ENCODE results near the gene PCDHB13. TPM values are rescaled to one million over a fixed set of nuclear protein-coding genes. Genes with fewer than 3 reads are reported as not detected.
A peak's percentile ranks its signal among the peaks of the same experiment; 100 is the strongest.
"Not testable (repeated sequence)": the region's sequence is repeated elsewhere in the genome, so short reads cannot be mapped to it uniquely, and the experiment has no call there.

PCDHB13 gene
- total RNA-seq (1 to 10 TPM; 3.9 to 5.9 (median 4.5) TPM), polyA plus RNA-seq (1 to 10 TPM; 1.3 to 3.1 TPM)
- long read RNA-seq, donor 1, full-length matches to known transcripts = 2 of 2 reads
- long read RNA-seq, donor 1, partial matches to known transcripts = 0 of 2 reads
- long read RNA-seq, donor 1, other reads (novel, unspliced or antisense) = 0 of 2 reads
- long read RNA-seq, donor 2, full-length matches to known transcripts = 2 of 2 reads
- long read RNA-seq, donor 2, partial matches to known transcripts = 0 of 2 reads
- long read RNA-seq, donor 2, other reads (novel, unspliced or antisense) = 0 of 2 reads
- long read RNA-seq, donor 3, full-length matches to known transcripts = 2 of 2 reads
- long read RNA-seq, donor 3, partial matches to known transcripts = 0 of 2 reads
- long read RNA-seq, donor 3, other reads (novel, unspliced or antisense) = 0 of 2 reads

- intact Hi-C loops (cut with DNase I) = not testable (repeated sequence)
- peak in 2 of 5 donors; percentile 41 to 54 for DNase-seq
These were observed at the start of gene PCDHB13 for GRCh38 chr5:141213656-141214339. Gene PCDHB13 (plus strand): TSS chr5:141213919. CDS start chr5:141214124, 205 bp downstream.

GRCh38 chr5:141172381-141173204 lies 41.1 kb upstream of the PCDHB13 start, which contains the start of gene PCDHB7:
Gene PCDHB7 (plus strand): TSS chr5:141172644. CDS start chr5:141172836, 192 bp downstream.
- Histone ChIP-seq H3K4me1 (ENCODE audit: insufficient read depth) (no peaks in the 10 kb centered on the region), H3K36me3 (no peaks in the 10 kb centered on the region), H3K27me3 (no peaks in the 10 kb centered on the region), H3K4me3 (no peak within 1 kb of the TSS), H3K9me3 (peaks cover 0 to 13% of the 10 kb centered on the region in 2 donors), H3K27ac (no peak within 1 kb of the TSS)
- no peak for TF ChIP-seq EP300 (IDR thresholded peaks at IDR 0.05)
- peak in 1 of 3 donors; percentile 21 for TF ChIP-seq CTCF (IDR thresholded peaks at IDR 0.05)
- peak in 4 of 5 donors; percentile 28 to 55 (median 46) for DNase-seq
- 21 to 31% (median 27%) methylated on average over 20 of the region's 20 CpGs for WGBS, 3 donors
- intact Hi-C loops (cut with DNase I) = loop anchor here in 1 of 4 donors (10.0 kb wide), 1 partner anchor 392 kb away; no protein-coding TSS in a partner anchor

More at GRCh38 chr5:141213656-141214339, at the start of gene PCDHB13:
- not testable (repeated sequence) for H3K27me3 ChIP-seq; H3K4me1 ChIP-seq (ENCODE audit: insufficient read depth); H3K4me3 ChIP-seq; H3K27ac ChIP-seq; H3K36me3 ChIP-seq
- H3K9me3 ChIP-seq = peaks cover 0 to 42% of the 10 kb centered on the region in 2 donors
- WGBS, 3 donors = 9 to 12% (median 10%) methylated on average over 12 to 13 of the region's 18 CpGs

- H3K4me3 ChIP-seq; DNase-seq; H3K27ac ChIP-seq; H3K36me3 ChIP-seq; H3K27me3 ChIP-seq; H3K4me1 ChIP-seq (ENCODE audit: insufficient read depth): not testable (repeated sequence)
- WGBS, 3 donors = 34 to 44% (median 43%) methylated on average over 57 to 79 of the region's 79 CpGs
- intact Hi-C loops (cut with DNase I) = loop anchor here in 1 of 4 donors (10.0 kb wide), 1 partner anchor 390 kb away; no protein-coding TSS in a partner anchor
- H3K9me3 ChIP-seq = peaks cover 0 to 15% of the 10 kb centered on the region in 2 donors
These were observed 39.2 kb upstream of the PCDHB13 start for GRCh38 chr5:141174291-141175104.

GRCh38 chr5:141175933-141176332 lies 37.8 kb upstream of the PCDHB13 start:
- H3K9me3 ChIP-seq = peaks cover 0 to 15% of the 10 kb centered on the region in 2 donors
- no peaks in the 10 kb centered on the region for H3K4me1 ChIP-seq (ENCODE audit: insufficient read depth)
- no peaks in the 10 kb centered on the region for H3K36me3 ChIP-seq
- no peak overlapping the region for H3K4me3 ChIP-seq
- TF ChIP-seq EP300 (IDR thresholded peaks at IDR 0.05) = no peak
- intact Hi-C loops (cut with DNase I) = loop anchor here in 1 of 4 donors (10.0 kb wide), 1 partner anchor 389 kb away; no protein-coding TSS in a partner anchor
- WGBS, 3 donors = 47 to 64% (median 56%) methylated on average over 1 of the region's 1 CpG
- H3K27me3 ChIP-seq = no peaks in the 10 kb centered on the region
- H3K27ac ChIP-seq = no peak overlapping the region
- no peak for DNase-seq

- H3K9me3 ChIP-seq = peaks cover 0 to 15% of the 10 kb centered on the region in 2 donors
- H3K36me3 ChIP-seq; DNase-seq; H3K27me3 ChIP-seq; H3K27ac ChIP-seq; H3K4me3 ChIP-seq; H3K4me1 ChIP-seq (ENCODE audit: insufficient read depth): not testable (repeated sequence)
- intact Hi-C loops (cut with DNase I) = loop anchor here in 1 of 4 donors (10.0 kb wide), 1 partner anchor 387 kb away; no protein-coding TSS in a partner anchor
- WGBS, 3 donors = 25 to 33% (median 30%) methylated on average over 14 to 15 of the region's 18 CpGs
These were observed 36.0 kb upstream of the PCDHB13 start, which contains the start of gene PCDHB8 for GRCh38 chr5:141177577-141178191. Gene PCDHB8 (plus strand): TSS chr5:141177790. CDS start chr5:141178035, 245 bp downstream.

GRCh38 chr5:141179371-141179770 lies 34.3 kb upstream of the PCDHB13 start:
- H3K27me3 ChIP-seq; DNase-seq; H3K27ac ChIP-seq; H3K36me3 ChIP-seq; H3K4me3 ChIP-seq; H3K4me1 ChIP-seq (ENCODE audit: insufficient read depth): not testable (repeated sequence)
- peaks cover 0 to 10% of the 10 kb centered on the region in 2 donors for H3K9me3 ChIP-seq
- intact Hi-C loops (cut with DNase I) = loop anchor here in 1 of 4 donors (10.0 kb wide), 1 partner anchor 385 kb away; no protein-coding TSS in a partner anchor
- WGBS, 3 donors = 27 to 43% (median 39%) methylated on average over 30 to 37 of the region's 39 CpGs

- not testable (repeated sequence) for H3K36me3 ChIP-seq; H3K27ac ChIP-seq; DNase-seq; H3K4me1 ChIP-seq (ENCODE audit: insufficient read depth); H3K27me3 ChIP-seq; H3K4me3 ChIP-seq
- 21 to 36% (median 30%) methylated on average over 27 to 32 of the region's 32 CpGs for WGBS, 3 donors
- intact Hi-C loops (cut with DNase I) = loop anchor here in 1 of 4 donors (10.0 kb wide), 1 partner anchor 385 kb away; no protein-coding TSS in a partner anchor
- peaks cover 0 to 14% of the 10 kb centered on the region in 2 donors for H3K9me3 ChIP-seq
These were observed 33.8 kb upstream of the PCDHB13 start for GRCh38 chr5:141179876-141180275.
